HEK293 (cell line): ENCODE measurements around the gene TWIST1.

Source experiments
- CTCF ChIA-PET: fragments of 350-600 bp; formaldehyde crosslinking; extraction: SDS; loops from one replicate; lab custom pipeline; 2021; ENCODE audit warnings: antibody characterized with exemption; lab: Yijun Ruan, JAX
- POLR2A ChIA-PET: fragments of 300-600 bp; formaldehyde crosslinking; extraction: SDS; loops from one replicate; lab custom pipeline; 2020; ENCODE audit warnings: antibody characterized with exemption, inconsistent platforms; lab: Yijun Ruan, JAX
- H3K27ac ChIP-seq: fragments of 200-500 bp; sonication (Bioruptor generic); 2 replicates; pipeline ENCODE4 v1.5.1; 2014; ENCODE audit warnings: low read depth, low read length, control low read depth, inconsistent platforms; ENCODE audit errors: extremely low read depth
- H3K36me3 ChIP-seq, 2 experiments: fragments of 200-500 bp in 1 of 2; sonication (Bioruptor generic) in 1 of 2; 1 replicate in 1 of 2; 2 replicates in 1 of 2; pipeline ENCODE4 v1.5.1; 2014 to 2017; ENCODE audit warnings: inconsistent platforms in 2 of 2, low read length in 2 of 2; ENCODE audit not compliant: control insufficient read depth in 2 of 2, insufficient read depth in 1 of 2
- H3K4me1 ChIP-seq: fragments of 200-500 bp; sonication (Bioruptor generic); 2 replicates; pipeline ENCODE4 v1.5.1; 2014; ENCODE audit warnings: mild to moderate bottlenecking, low read length, inconsistent platforms; ENCODE audit not compliant: control insufficient read depth, insufficient read depth
- H3K4me3 ChIP-seq: 2 replicates; pipeline ENCODE4 v1.5.1; 2011; ENCODE audit warnings: low read depth, mild to moderate bottlenecking, control low read depth, low read length, moderate library complexity
- H3K9me3 ChIP-seq: fragments of 200-500 bp; sonication (Bioruptor generic); 2 replicates; pipeline ENCODE4 v1.5.1; 2014; ENCODE audit warnings: low read depth, low read length, inconsistent platforms; ENCODE audit not compliant: control insufficient read depth, insufficient read depth
- FEZF1 ChIP-seq: fragments of 450-650 bp; formaldehyde crosslinking; IDR thresholded peaks from 2 replicates; pipeline ENCODE4 v1.5.1; 2016; ENCODE audit warnings: missing biosample characterization, missing genetic modification characterization
- GLIS2 ChIP-seq: fragments of 450-650 bp; formaldehyde crosslinking; IDR thresholded peaks from 2 replicates; pipeline ENCODE4 v1.5.1; 2016; ENCODE audit warnings: missing biosample characterization, missing genetic modification characterization
- KLF8 ChIP-seq: fragments of 450-650 bp; formaldehyde crosslinking; IDR thresholded peaks from 2 replicates; pipeline ENCODE4 v1.5.1; 2016; ENCODE audit warnings: missing biosample characterization, missing genetic modification characterization
- PRDM1 ChIP-seq: fragments of 450-650 bp; formaldehyde crosslinking; IDR thresholded peaks from 2 replicates; pipeline ENCODE4; 2016; ENCODE audit warnings: missing biosample characterization, missing genetic modification characterization
- SALL2 ChIP-seq: fragments of 450-650 bp; formaldehyde crosslinking; IDR thresholded peaks from 2 replicates; pipeline ENCODE4 v1.5.0; 2017; ENCODE audit warnings: missing biosample characterization, mild to moderate bottlenecking, missing genetic modification characterization, borderline replicate concordance
- SCRT2 ChIP-seq: fragments of 450-650 bp; formaldehyde crosslinking; IDR thresholded peaks from 2 replicates; pipeline ENCODE4 v1.5.1; 2016; ENCODE audit warnings: missing biosample characterization, missing genetic modification characterization
- SETDB1 ChIP-seq: IDR thresholded peaks from one replicate; pipeline ENCODE4 v1.6.1; 2017; ENCODE audit warnings: mild to moderate bottlenecking, low read length, moderate library complexity, mixed read lengths; ENCODE audit not compliant: insufficient read length
- SP2 ChIP-seq: fragments of 450-650 bp; formaldehyde crosslinking; IDR thresholded peaks from 2 replicates; pipeline ENCODE4 v1.5.1; 2016; ENCODE audit warnings: missing biosample characterization, missing genetic modification characterization
- YY2 ChIP-seq: fragments of 450-650 bp; formaldehyde crosslinking; IDR thresholded peaks from 2 replicates; pipeline ENCODE4 v1.5.1; 2016; ENCODE audit warnings: missing biosample characterization, missing genetic modification characterization
- ZBTB48 ChIP-seq: fragments of 450-650 bp; formaldehyde crosslinking; IDR thresholded peaks from 2 replicates; pipeline ENCODE4 v1.5.1; 2016; ENCODE audit warnings: missing biosample characterization, missing genetic modification characterization
- ZFHX2 ChIP-seq: fragments of 450-650 bp; formaldehyde crosslinking; conservative IDR thresholded peaks from 2 replicates; pipeline ENCODE4 v1.5.1; 2016; ENCODE audit warnings: missing biosample characterization, missing genetic modification characterization
- ZFP69B ChIP-seq: fragments of 450-650 bp; formaldehyde crosslinking; IDR thresholded peaks from 2 replicates; pipeline ENCODE4 v1.5.1; 2016; ENCODE audit warnings: missing biosample characterization, missing genetic modification characterization
- ZNF133 ChIP-seq: fragments of 450-650 bp; formaldehyde crosslinking; IDR thresholded peaks from 2 replicates; pipeline ENCODE4 v1.5.1; 2016; ENCODE audit warnings: missing biosample characterization, missing genetic modification characterization
- ZNF174 ChIP-seq: fragments of 450-650 bp; formaldehyde crosslinking; IDR thresholded peaks from 2 replicates; pipeline ENCODE4 v1.5.0; 2017; ENCODE audit warnings: missing biosample characterization, mild to moderate bottlenecking, missing genetic modification characterization
- ZNF175 ChIP-seq: fragments of 450-650 bp; formaldehyde crosslinking; IDR thresholded peaks from 2 replicates; pipeline ENCODE4 v1.5.1; 2016; ENCODE audit warnings: missing biosample characterization, missing genetic modification characterization
- ZNF223 ChIP-seq: fragments of 450-650 bp; formaldehyde crosslinking; IDR thresholded peaks from 2 replicates; pipeline ENCODE4 v1.5.1; 2016; ENCODE audit warnings: missing biosample characterization, missing genetic modification characterization
- ZNF335 ChIP-seq: fragments of 450-650 bp; formaldehyde crosslinking; conservative IDR thresholded peaks from 2 replicates; pipeline ENCODE4 v1.5.1; 2016; ENCODE audit warnings: missing biosample characterization, missing genetic modification characterization
- ZNF404 ChIP-seq: fragments of 450-650 bp; formaldehyde crosslinking; IDR thresholded peaks from 2 replicates; pipeline ENCODE4 v1.5.1; 2017; ENCODE audit warnings: missing biosample characterization, missing genetic modification characterization
- ZNF585B ChIP-seq: fragments of 450-650 bp; formaldehyde crosslinking; IDR thresholded peaks from 2 replicates; pipeline ENCODE4 v1.5.1; 2016; ENCODE audit warnings: missing biosample characterization, missing genetic modification characterization
- ZNF626 ChIP-seq: fragments of 450-650 bp; sonication (Bioruptor Pico); formaldehyde crosslinking; IDR thresholded peaks from 2 replicates; pipeline ENCODE4 v1.5.1; 2018; ENCODE audit warnings: missing biosample characterization, missing genetic modification characterization, inconsistent platforms
- TF ChIP-seq, protein P1 (sequence below): fragments of 450-650 bp; formaldehyde crosslinking; IDR thresholded peaks from 2 replicates; pipeline ENCODE4 v1.5.1; 2016; ENCODE audit warnings: missing biosample characterization, missing genetic modification characterization
- TF ChIP-seq, protein P2 (sequence below): fragments of 450-650 bp; formaldehyde crosslinking; IDR thresholded peaks from 2 replicates; pipeline ENCODE4 v1.5.1; 2016; ENCODE audit warnings: missing biosample characterization, missing genetic modification characterization
- TF ChIP-seq, protein P3 (sequence below): fragments of 450-650 bp; formaldehyde crosslinking; IDR thresholded peaks from 2 replicates; pipeline ENCODE4 v1.5.1; 2016; ENCODE audit warnings: missing biosample characterization, missing genetic modification characterization
- TF ChIP-seq, protein P4 (sequence below): sonication (generic); formaldehyde crosslinking; IDR thresholded peaks from 2 replicates; pipeline ENCODE4 v1.8.1; 2022; ENCODE audit warnings: mild to moderate bottlenecking, moderate library complexity, missing genetic modification reagents

Gene TWIST1

DNA sequence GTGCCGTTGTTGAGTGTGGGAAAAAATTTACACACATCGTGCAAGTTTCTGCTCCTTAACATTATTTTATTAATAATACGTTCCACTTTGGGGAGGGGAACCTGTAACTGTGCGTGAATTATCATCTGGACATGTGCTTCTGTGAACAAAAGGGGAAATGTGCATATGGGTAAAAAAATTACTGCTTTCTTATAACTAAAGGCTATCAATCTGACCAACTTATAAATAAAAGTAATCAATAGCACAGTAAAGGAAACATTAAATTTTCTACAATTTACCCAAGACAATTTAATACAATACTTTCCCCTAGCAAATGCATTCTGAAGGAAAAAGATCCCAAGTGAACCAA is 4.5 kb downstream of the TWIST1 start:
- TF ChIP-seq SETDB1 (no peak), YY2 (tag by site-specific recombination) (no peak)
- TF ChIP-seq, protein P1, sequence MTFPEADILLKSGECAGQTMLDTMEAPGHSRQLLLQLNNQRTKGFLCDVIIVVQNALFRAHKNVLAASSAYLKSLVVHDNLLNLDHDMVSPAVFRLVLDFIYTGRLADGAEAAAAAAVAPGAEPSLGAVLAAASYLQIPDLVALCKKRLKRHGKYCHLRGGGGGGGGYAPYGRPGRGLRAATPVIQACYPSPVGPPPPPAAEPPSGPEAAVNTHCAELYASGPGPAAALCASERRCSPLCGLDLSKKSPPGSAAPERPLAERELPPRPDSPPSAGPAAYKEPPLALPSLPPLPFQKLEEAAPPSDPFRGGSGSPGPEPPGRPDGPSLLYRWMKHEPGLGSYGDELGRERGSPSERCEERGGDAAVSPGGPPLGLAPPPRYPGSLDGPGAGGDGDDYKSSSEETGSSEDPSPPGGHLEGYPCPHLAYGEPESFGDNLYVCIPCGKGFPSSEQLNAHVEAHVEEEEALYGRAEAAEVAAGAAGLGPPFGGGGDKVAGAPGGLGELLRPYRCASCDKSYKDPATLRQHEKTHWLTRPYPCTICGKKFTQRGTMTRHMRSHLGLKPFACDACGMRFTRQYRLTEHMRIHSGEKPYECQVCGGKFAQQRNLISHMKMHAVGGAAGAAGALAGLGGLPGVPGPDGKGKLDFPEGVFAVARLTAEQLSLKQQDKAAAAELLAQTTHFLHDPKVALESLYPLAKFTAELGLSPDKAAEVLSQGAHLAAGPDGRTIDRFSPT (tag by site-specific recombination): no peak
- no peak overlapping the region for H3K27ac ChIP-seq
- ChIA-PET CTCF (interaction anchor here (0.7 to 0.9 kb wide), 2 partner anchors 407 to 1569 kb away, joined by 3 to 4 read pairs; no protein-coding TSS in a partner anchor), POLR2A (no interaction called here)
- H3K9me3 ChIP-seq: no peaks in the 10 kb centered on the region
- peaks cover 4 to 16% of the 10 kb centered on the region in 2 experiments; a peak in 2 of 3 replicates for H3K36me3 ChIP-seq
- peaks cover 10% of the 10 kb centered on the region for H3K4me1 ChIP-seq
- H3K4me3 ChIP-seq: no peak overlapping the region

DNA sequence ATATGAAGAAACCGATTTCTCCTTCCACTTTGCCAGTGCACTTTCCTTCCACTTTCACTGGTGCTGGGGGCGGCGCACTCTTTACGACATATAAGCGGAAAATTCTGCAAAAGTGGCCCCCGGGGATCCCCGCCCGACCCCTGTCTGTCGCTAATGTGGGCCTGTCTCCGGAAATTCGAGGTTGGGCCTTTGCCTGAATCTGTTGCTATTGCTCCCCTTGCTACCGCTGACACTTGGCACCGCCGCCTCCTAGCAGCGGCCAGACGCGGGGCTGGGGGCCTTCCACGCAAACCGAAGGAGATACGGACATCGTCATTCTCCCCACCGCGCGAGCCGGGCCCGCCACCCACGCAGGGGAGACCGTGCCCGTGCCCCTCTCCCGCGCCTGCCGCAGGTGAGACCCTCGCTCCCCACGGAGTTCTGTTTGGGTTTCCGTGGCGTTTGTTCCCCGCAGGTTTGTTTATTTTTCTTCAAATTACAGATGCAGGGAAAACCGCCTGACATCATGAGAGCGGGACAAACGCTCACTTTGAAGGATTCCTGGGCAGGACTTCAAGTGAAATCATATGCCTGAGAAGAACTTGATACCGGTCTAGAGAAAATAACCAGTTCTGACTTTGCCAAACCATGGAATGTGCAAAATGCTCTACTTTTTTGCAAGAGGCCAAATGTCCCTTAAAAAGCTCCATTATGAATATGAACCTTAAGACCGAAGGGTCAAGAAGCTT is 5.0 kb downstream of the TWIST1 start:
- Histone ChIP-seq H3K4me3 (no peak overlapping the region), H3K27ac (no peak overlapping the region), H3K36me3 (peaks cover 4 to 16% of the 10 kb centered on the region in 2 experiments; a peak in 2 of 3 replicates), H3K4me1 (peaks cover 10% of the 10 kb centered on the region), H3K9me3 (no peaks in the 10 kb centered on the region)
- CTCF ChIA-PET: interaction anchor here (0.7 to 0.9 kb wide), 2 partner anchors 407 to 1570 kb away, joined by 3 to 4 read pairs; no protein-coding TSS in a partner anchor
- POLR2A ChIA-PET: no interaction called here
- no peak for TF ChIP-seq PRDM1
- TF ChIP-seq GLIS2 (tag by site-specific recombination): no peak
- TF ChIP-seq, protein P2, sequence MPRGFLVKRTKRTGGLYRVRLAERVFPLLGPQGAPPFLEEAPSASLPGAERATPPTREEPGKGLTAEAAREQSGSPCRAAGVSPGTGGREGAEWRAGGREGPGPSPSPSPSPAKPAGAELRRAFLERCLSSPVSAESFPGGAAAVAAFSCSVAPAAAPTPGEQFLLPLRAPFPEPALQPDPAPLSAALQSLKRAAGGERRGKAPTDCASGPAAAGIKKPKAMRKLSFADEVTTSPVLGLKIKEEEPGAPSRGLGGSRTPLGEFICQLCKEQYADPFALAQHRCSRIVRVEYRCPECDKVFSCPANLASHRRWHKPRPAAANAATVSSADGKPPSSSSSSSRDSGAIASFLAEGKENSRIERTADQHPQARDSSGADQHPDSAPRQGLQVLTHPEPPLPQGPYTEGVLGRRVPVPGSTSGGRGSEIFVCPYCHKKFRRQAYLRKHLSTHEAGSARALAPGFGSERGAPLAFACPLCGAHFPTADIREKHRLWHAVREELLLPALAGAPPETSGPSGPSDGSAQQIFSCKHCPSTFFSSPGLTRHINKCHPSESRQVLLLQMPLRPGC: no peak
- no peak for TF ChIP-seq ZNF335 (tag by site-specific recombination)
- no peak for TF ChIP-seq KLF8 (tag by site-specific recombination)

DNA sequence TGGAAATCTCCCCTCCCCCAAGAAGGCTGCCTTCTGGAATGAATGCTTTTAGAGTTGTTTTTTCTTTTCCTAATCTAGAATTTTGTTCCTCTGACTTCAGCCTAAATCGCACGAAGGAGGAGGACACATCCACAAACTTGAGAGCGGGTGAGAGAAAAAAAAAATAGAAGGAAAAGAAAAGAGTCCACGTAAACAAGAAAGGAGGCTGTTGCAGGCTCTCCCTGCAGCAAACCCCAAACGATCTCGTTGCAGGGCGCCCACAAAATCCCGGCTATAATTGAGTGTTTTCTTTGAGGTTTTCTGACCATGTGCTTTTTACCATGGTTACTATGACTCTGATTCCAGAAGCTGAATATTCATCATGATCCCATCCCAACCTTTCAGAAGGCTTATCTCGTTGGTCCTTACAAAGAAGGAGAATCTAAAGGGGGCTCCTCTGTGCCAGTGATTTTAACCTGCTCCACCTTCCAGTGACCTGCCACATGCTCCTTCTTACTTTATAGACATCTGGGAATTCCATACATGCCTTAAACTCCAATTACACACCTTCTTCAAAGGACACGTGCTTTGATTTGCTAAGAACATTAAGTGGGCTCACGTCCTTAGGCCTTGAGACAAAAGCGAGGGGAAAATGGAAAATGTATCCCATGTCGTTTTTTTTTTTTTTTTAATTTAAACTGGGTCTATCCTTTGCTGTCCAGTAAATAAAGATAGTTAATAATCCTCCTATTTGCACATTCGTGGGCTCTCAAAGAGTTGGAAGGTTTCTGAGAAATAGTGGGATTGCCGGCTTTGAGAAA is 5.8 kb downstream of the TWIST1 start:
- POLR2A ChIA-PET: no interaction called here
- Histone ChIP-seq H3K4me1 (peaks cover 10% of the 10 kb centered on the region), H3K36me3 (peaks cover 4 to 16% of the 10 kb centered on the region in 2 experiments; a peak in 2 of 3 replicates), H3K9me3 (no peaks in the 10 kb centered on the region), H3K4me3 (no peak overlapping the region), H3K27ac (no peak overlapping the region)
- CTCF ChIA-PET: no interaction called here
- no peak for TF ChIP-seq SALL2 (tag by site-specific recombination)
- TF ChIP-seq KLF8 (tag by site-specific recombination): no peak
- no peak for TF ChIP-seq ZFHX2
- no peak for TF ChIP-seq FEZF1
- TF ChIP-seq ZFP69B (tag by site-specific recombination): no peak
- no peak for TF ChIP-seq ZNF175 (tag by site-specific recombination)
- TF ChIP-seq ZNF133 (tag by site-specific recombination): no peak
- no peak for TF ChIP-seq SP2 (tag by site-specific recombination)
- no peak for TF ChIP-seq ZNF404 (tag by site-specific recombination)
- TF ChIP-seq SCRT2 (tag by site-specific recombination): no peak
- TF ChIP-seq ZBTB48 (tag by site-specific recombination): no peak
- no peak for TF ChIP-seq ZNF626 (tag by site-specific recombination)
- TF ChIP-seq ZNF585B: no peak
- no peak for TF ChIP-seq ZNF223 (tag by site-specific recombination)
- no peak for TF ChIP-seq ZNF174 (tag by site-specific recombination)
- TF ChIP-seq, protein P3, sequence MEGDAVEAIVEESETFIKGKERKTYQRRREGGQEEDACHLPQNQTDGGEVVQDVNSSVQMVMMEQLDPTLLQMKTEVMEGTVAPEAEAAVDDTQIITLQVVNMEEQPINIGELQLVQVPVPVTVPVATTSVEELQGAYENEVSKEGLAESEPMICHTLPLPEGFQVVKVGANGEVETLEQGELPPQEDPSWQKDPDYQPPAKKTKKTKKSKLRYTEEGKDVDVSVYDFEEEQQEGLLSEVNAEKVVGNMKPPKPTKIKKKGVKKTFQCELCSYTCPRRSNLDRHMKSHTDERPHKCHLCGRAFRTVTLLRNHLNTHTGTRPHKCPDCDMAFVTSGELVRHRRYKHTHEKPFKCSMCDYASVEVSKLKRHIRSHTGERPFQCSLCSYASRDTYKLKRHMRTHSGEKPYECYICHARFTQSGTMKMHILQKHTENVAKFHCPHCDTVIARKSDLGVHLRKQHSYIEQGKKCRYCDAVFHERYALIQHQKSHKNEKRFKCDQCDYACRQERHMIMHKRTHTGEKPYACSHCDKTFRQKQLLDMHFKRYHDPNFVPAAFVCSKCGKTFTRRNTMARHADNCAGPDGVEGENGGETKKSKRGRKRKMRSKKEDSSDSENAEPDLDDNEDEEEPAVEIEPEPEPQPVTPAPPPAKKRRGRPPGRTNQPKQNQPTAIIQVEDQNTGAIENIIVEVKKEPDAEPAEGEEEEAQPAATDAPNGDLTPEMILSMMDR: no peak
- TF ChIP-seq, protein P4, sequence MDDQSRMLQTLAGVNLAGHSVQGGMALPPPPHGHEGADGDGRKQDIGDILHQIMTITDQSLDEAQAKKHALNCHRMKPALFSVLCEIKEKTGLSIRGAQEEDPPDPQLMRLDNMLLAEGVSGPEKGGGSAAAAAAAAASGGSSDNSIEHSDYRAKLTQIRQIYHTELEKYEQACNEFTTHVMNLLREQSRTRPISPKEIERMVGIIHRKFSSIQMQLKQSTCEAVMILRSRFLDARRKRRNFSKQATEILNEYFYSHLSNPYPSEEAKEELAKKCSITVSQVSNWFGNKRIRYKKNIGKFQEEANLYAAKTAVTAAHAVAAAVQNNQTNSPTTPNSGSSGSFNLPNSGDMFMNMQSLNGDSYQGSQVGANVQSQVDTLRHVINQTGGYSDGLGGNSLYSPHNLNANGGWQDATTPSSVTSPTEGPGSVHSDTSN (CRISPR knock-in tag): no peak
